ENCODE results near the gene CSMD2.

CSMD2 gene

DNA sequence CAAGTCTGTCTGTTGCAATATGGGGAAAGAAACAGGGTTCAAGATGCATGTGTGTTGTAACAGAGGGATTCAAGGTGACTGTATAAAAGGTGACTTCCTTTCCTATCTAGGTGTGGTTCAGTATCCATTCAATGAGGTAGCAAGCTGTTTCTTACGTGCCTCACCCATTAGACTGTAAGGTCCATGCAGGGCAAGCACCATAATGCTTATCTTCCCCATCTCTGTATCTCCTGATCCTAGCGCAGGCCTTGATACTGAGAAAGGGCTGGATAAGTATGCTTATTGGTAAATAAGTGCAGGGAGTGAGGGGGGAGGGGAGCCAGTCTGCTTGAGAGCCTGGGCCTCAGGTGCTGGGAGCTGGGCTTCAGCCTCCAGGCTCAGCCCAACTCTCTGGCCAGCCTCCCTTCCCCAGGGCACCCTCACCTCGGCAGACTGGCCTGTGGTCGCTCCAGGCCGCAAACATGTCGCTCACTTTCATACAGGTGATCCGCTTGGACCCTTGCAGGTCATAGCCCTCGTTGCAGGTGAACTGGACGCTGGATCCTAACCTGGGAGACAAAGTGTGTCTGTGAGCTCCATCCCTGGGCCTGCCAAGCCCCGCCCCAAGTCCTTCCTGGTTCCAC lies 345.6 kb downstream of the CSMD2 start:
- H3K4me3 ChIP-seq (ENCODE audit: low read depth, low read length), result no peak overlapping the region
- TF ChIP-seq, protein P1, sequence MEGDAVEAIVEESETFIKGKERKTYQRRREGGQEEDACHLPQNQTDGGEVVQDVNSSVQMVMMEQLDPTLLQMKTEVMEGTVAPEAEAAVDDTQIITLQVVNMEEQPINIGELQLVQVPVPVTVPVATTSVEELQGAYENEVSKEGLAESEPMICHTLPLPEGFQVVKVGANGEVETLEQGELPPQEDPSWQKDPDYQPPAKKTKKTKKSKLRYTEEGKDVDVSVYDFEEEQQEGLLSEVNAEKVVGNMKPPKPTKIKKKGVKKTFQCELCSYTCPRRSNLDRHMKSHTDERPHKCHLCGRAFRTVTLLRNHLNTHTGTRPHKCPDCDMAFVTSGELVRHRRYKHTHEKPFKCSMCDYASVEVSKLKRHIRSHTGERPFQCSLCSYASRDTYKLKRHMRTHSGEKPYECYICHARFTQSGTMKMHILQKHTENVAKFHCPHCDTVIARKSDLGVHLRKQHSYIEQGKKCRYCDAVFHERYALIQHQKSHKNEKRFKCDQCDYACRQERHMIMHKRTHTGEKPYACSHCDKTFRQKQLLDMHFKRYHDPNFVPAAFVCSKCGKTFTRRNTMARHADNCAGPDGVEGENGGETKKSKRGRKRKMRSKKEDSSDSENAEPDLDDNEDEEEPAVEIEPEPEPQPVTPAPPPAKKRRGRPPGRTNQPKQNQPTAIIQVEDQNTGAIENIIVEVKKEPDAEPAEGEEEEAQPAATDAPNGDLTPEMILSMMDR (IDR thresholded peaks at IDR 0.05; ENCODE audit: borderline replicate concordance, insufficient read depth, low read depth, low read length), result no peak

DNA sequence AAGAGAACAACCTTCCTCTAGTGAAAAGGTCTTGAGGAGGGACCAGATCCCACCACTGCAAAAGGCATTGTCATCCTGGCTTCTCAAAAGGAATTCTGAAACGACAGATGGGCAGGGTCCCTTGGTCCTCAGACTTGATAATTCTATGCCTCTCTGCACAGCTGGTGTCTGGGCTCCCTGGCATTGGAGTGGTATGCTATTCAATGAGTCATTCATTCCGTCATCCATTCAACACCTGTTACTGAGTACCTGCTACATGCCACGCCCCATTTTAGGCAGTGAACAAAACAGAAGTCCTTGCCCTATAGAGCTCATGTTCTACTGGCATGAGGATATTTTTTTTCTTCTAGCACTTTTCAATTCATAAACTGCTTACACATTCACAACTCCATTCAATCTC lies 347.0 kb downstream of the CSMD2 start:
- TF ChIP-seq, protein P1 (IDR thresholded peaks at IDR 0.05; ENCODE audit: borderline replicate concordance, insufficient read depth, low read depth, low read length), result no peak
- H3K4me3 ChIP-seq (ENCODE audit: low read depth, low read length), result no peak overlapping the region

DNA sequence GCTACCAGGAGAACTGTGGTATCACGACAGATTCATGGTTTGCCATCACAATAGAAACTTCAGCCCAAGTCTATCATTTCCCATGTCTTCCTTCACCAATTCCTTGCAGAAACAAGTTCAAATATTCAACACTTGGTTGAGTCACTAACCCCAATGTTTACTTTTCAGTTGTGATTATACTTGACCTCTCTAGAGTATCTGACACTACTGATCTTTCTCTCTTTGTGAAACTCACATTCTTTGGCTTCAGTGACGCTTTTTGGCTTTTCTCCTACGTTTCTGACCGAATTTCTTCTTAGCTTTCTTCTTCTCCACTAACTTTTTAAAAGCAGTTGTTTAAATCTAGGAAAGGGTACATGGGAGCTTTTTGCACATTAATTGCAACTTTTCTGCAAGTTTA lies 350.0 kb downstream of the CSMD2 start:
- TF ChIP-seq, protein P1 (IDR thresholded peaks at IDR 0.05; ENCODE audit: borderline replicate concordance, insufficient read depth, low read depth, low read length), result no peak
- no peak overlapping the region for H3K4me3 ChIP-seq (ENCODE audit: low read depth, low read length)

DNA sequence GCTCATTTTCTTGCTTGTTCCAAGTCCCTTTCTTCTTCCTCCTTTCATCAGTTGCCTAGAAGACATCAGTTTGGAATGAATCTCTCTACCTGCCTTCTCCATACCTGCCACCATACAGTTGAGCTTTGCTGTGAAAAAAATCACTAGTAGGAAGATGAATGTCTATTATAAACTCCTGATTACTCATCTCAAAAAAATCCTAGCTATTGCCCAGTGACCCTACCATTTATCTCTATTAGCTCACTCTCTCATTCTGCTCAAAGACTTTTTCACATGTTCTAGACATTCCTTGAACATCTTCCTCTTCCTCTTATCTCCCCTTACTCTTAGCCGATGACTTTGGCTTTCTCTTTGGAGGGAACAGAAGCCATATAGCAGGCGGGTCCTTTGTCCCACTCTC lies 350.9 kb downstream of the CSMD2 start:
- H3K4me3 ChIP-seq (ENCODE audit: low read depth, low read length), result no peak overlapping the region
- TF ChIP-seq, protein P1 (IDR thresholded peaks at IDR 0.05; ENCODE audit: borderline replicate concordance, insufficient read depth, low read depth, low read length), result no peak

DNA sequence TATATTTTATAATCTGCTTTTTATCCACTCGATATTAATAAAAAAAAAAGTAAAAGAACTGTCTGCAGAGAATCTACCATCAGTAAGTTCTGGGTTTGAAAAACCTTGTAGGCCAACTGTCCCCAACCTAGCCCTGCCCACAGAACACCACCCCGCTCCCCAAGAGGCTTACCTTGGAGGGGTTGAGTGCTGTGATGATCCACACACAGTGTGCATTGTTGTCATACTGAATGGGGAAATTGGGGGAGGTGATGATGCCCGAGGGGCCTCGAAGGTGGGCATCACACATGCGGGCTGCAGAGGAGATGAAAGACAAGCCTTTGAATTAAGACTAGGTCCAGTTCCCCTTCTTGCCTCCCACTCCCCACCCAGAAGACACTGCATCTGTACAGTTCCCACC lies 354.5 kb downstream of the CSMD2 start:
- TF ChIP-seq, protein P1 (IDR thresholded peaks at IDR 0.05; ENCODE audit: borderline replicate concordance, insufficient read depth, low read depth, low read length), result no peak
- H3K4me3 ChIP-seq (ENCODE audit: low read depth, low read length), result no peak overlapping the region

DNA sequence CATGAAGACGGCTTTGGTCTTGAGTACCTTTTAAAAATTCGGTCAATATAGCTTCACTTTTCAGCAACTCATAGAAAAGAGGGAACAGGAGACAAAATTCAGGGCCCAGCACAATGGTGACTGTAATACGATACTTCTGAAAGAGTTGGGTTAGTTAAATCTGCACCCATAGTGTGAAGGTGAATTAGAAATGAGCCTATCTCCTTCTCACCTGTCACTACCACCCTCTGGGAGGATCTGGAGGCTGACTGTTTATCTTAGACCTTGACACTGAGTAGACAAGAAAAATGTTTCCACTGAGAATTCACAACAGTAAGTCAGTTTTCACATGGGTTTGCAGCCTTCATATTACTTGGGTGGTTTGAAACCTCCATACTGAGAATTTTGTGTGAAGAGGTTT lies 359.0 kb downstream of the CSMD2 start:
- TF ChIP-seq, protein P1 (IDR thresholded peaks at IDR 0.05; ENCODE audit: borderline replicate concordance, insufficient read depth, low read depth, low read length), result no peak
- H3K4me3 ChIP-seq (ENCODE audit: low read depth, low read length), result no peak overlapping the region

DNA sequence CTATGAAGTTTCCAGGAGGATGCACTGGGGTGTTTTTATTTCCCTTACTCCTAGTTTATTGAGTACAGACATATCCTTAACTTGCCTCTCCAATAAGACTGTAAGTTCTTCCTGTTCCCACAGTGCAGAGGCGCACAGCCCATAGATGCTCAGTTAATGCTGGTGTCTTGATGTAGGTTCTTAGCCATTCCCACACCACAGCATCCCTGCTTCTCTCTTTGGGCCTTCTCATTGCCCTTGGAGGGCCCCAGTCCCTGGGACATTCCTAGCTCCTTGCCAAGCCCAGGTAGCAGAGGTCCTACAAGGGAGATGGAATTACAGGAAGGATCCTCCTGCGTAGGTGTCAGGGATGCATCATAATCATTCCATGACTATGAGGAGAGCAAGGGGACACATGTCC lies 362.8 kb downstream of the CSMD2 start:
- TF ChIP-seq, protein P1 (IDR thresholded peaks at IDR 0.05; ENCODE audit: borderline replicate concordance, insufficient read depth, low read depth, low read length), result no peak
- no peak overlapping the region for H3K4me3 ChIP-seq (ENCODE audit: low read depth, low read length)

Data from GM12875 (cell line).